Measurements from ENCODE around the gene TSTD1. TPM values are rescaled to one million over a fixed set of nuclear protein-coding genes. Genes with fewer than 3 reads are reported as not detected.

TSTD1 gene
- total and polyA plus RNA-seq, 2 donors (not counting 1 experiment from before 2014, with no cell fraction given), result 0.24 to 0.66 TPM

GRCh38 chr1:161039154-161039545 lies 386 bp upstream of the TSTD1 start:
- TF ChIP-seq EZH2 (IDR thresholded peaks at IDR 0.05; ENCODE audit: low read length, missing control alignments) (no peak), CTCF (conservative IDR thresholded peaks at IDR 0.05 in 1 of 2, IDR thresholded peaks at IDR 0.05 in 1 of 2; ENCODE audit: low read depth in 1 of 2, low read length in 2 of 2) (no peak)
- Histone ChIP-seq H3K27ac (ENCODE audit: insufficient read depth, low read length) (no peak overlapping the region), H3K4me1 (ENCODE audit: control insufficient read depth, extremely low read depth, insufficient read depth, low read length) (no peaks in the 10 kb centered on the region), H4K20me1 (ENCODE audit: control insufficient read depth, extremely low read depth, insufficient read depth, low read length) (no peaks in the 10 kb centered on the region), H3K9me3 (ENCODE audit: control insufficient read depth, insufficient read depth, low read depth, low read length) (no peaks in the 10 kb centered on the region), H3K9ac (ENCODE audit: insufficient read depth, low read length) (no peak overlapping the region), H3K27me3 (ENCODE audit: control insufficient read depth, insufficient read depth, low read length) (no peaks in the 10 kb centered on the region), H2AFZ (ENCODE audit: low read length) (no peak overlapping the region), H3K4me2 (ENCODE audit: extremely low read depth, insufficient read depth, low read length) (no peak overlapping the region), H3K4me3 (replicated peaks in 1 of 4; ENCODE audit: control extremely low read depth in 1 of 4, insufficient read depth in 1 of 4, low read depth in 3 of 4, low read length in 4 of 4) (no peak overlapping the region), H3K79me2 (ENCODE audit: control insufficient read depth, insufficient read depth, low read length) (peaks cover 11% of the 10 kb centered on the region), H3K36me3 (ENCODE audit: control insufficient read depth, insufficient read depth, low read length) (peaks cover 25% of the 10 kb centered on the region)
- no peak for DNase-seq (ENCODE audit: low read depth in 2 of 2)

- H4K20me1 ChIP-seq (ENCODE audit: control insufficient read depth, extremely low read depth, insufficient read depth, low read length), result no peaks in the 10 kb centered on the region
- peaks cover 25% of the 10 kb centered on the region for H3K36me3 ChIP-seq (ENCODE audit: control insufficient read depth, insufficient read depth, low read length)
- H2AFZ ChIP-seq (ENCODE audit: low read length), result no peak overlapping the region
- TF ChIP-seq CTCF (conservative IDR thresholded peaks at IDR 0.05 in 1 of 2, IDR thresholded peaks at IDR 0.05 in 1 of 2; ENCODE audit: low read depth in 1 of 2, low read length in 2 of 2) (no peak), EZH2 (IDR thresholded peaks at IDR 0.05; ENCODE audit: low read length, missing control alignments) (no peak)
- no peaks in the 10 kb centered on the region for H3K9me3 ChIP-seq (ENCODE audit: control insufficient read depth, insufficient read depth, low read depth, low read length)
- no peaks in the 10 kb centered on the region for H3K27me3 ChIP-seq (ENCODE audit: control insufficient read depth, insufficient read depth, low read length)
- DNase-seq (ENCODE audit: low read depth in 2 of 2), result no peak
- H3K4me2 ChIP-seq (ENCODE audit: extremely low read depth, insufficient read depth, low read length), result no peak overlapping the region
- H3K27ac ChIP-seq (ENCODE audit: insufficient read depth, low read length), result no peak overlapping the region
- H3K9ac ChIP-seq (ENCODE audit: insufficient read depth, low read length), result no peak overlapping the region
- H3K4me3 ChIP-seq (replicated peaks in 1 of 4; ENCODE audit: control extremely low read depth in 1 of 4, insufficient read depth in 1 of 4, low read depth in 3 of 4, low read length in 4 of 4), result no peak overlapping the region
- peaks cover 1% of the 10 kb centered on the region for H3K79me2 ChIP-seq (ENCODE audit: control insufficient read depth, insufficient read depth, low read length)
- H3K4me1 ChIP-seq (ENCODE audit: control insufficient read depth, extremely low read depth, insufficient read depth, low read length), result no peaks in the 10 kb centered on the region
These were observed 872 bp downstream of the TSTD1 start for GRCh38 chr1:161037661-161038522.

GRCh38 chr1:161033751-161034150 lies 5.0 kb downstream of the TSTD1 start:
- Histone ChIP-seq H3K36me3 (ENCODE audit: control insufficient read depth, insufficient read depth, low read length) (peaks cover 4% of the 10 kb centered on the region), H3K4me1 (ENCODE audit: control insufficient read depth, extremely low read depth, insufficient read depth, low read length) (no peaks in the 10 kb centered on the region), H3K9ac (ENCODE audit: insufficient read depth, low read length) (no peak overlapping the region), H3K9me3 (ENCODE audit: control insufficient read depth, insufficient read depth, low read depth, low read length) (no peaks in the 10 kb centered on the region), H3K27ac (ENCODE audit: insufficient read depth, low read length) (no peak overlapping the region), H3K27me3 (ENCODE audit: control insufficient read depth, insufficient read depth, low read length) (no peaks in the 10 kb centered on the region), H3K79me2 (ENCODE audit: control insufficient read depth, insufficient read depth, low read length) (no peaks in the 10 kb centered on the region), H3K4me3 (replicated peaks in 1 of 4; ENCODE audit: control extremely low read depth in 1 of 4, insufficient read depth in 1 of 4, low read depth in 3 of 4, low read length in 4 of 4) (no peak overlapping the region), H2AFZ (ENCODE audit: low read length) (no peak overlapping the region), H4K20me1 (ENCODE audit: control insufficient read depth, extremely low read depth, insufficient read depth, low read length) (no peaks in the 10 kb centered on the region), H3K4me2 (ENCODE audit: extremely low read depth, insufficient read depth, low read length) (no peak overlapping the region)
- TF ChIP-seq CTCF (conservative IDR thresholded peaks at IDR 0.05 in 1 of 2, IDR thresholded peaks at IDR 0.05 in 1 of 2; ENCODE audit: low read depth in 1 of 2, low read length in 2 of 2), result no peak
- TF ChIP-seq EZH2 (IDR thresholded peaks at IDR 0.05; ENCODE audit: low read length, missing control alignments), result no peak
- DNase-seq (ENCODE audit: low read depth in 2 of 2), result no peak
